ENCODE data around the gene TRPV3.

TRPV3 gene

DNA sequence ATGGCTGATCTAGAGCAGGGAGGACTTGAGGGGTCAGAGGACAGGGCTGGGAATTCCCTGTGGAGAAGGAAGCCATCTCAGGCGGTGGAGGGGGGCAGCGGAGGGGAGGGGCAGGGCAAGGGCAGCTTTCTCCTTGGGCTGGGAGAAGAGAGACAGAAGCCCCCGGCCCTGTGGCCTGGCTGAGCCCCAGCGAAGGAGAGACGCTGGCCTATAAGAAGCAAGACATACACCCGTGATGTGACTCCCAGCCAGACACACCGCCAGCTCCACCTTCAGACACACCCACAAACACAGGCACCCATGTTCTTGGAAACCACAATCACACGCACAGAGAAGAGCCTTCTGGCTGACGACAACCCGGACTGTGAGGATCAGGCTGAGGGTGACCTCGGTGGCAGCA is 10.0 kb downstream of the TRPV3 start:
- no peak for DNase-seq (ENCODE audit: low read depth in 2 of 2, low spot score in 1 of 2)

DNA sequence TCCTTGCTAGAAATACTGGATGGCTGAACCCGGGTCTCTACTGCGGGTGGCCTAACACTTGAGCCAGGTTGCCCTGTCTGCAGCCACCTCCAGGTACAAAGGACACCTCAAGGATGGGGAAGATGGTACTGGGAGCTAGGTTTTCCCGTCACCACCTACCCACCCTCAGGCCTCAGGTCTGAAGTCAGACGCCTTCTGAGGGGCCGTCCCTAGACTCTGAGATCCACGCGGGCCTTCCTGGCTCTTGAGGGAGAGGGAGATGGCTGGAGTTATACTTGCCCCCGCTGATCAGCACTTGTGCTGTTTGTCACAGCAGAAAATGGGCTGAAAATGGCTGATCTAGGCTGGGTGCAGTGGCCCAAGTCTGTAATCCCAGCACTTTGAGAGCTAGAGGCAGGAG is 10.6 kb downstream of the TRPV3 start:
- no peak for DNase-seq (ENCODE audit: low read depth in 2 of 2, low spot score in 1 of 2)

DNA sequence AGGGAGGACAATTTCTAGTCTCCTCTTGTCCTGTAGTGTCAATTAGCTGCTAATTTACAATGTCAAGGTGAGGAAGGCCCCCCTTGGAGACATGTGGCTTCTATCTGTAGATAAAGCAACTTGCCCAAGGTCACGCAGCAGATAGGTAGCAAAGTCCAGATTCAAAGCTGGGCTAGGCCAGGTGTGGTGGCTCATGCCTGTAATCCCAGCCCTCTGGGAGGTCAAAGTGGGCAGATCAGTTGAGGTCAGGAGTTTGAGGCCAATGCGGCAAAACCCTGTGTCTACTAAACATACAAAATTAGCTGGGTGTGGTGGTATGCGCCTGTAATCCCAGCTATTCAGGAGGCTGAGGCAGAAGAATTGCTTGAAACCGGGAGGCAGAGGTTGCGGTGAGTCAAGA is 11.1 kb downstream of the TRPV3 start:
- no peak for DNase-seq (ENCODE audit: low read depth in 2 of 2, low spot score in 1 of 2)

DNA sequence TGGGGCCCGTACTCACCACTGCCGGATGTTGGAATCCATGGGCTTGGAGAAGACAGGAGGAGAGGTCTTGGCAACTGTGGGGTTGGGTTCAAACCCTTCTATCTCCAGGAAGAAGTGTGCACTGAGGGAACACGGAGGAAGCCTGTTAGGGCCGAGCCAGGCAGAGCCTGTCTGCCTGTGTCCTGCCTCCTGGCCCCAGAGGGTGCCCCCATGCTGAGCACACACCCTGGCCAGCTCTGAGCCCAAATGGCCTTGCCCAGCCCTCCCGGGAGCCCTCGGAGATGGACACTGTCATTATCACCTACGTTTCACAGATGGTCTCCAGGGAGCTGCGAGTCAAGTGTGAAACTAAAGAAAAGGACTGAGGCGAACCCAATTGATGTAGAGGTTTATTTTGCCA is 12.5 kb downstream of the TRPV3 start:
- no peak for DNase-seq (ENCODE audit: low read depth in 2 of 2, low spot score in 1 of 2)

DNA sequence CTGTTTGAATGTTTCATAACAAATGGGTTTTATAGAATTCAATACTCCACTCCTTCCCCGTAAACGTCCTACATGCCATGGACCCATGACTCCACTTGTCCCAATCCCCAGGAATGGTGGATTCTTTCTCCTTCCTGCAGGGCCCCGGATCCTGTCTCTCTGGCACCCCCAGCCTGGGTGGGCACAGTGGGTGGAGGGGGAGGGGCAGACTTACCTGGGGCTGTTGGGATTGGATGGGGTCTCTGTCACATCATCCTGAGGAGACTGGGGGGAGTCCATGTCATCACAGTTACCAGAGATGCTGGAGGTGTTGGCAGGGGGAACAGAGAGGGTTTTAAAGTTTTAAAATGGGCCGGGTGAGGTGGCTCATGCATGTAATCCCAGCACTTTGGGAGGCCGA is 13.2 kb downstream of the TRPV3 start:
- no peak for DNase-seq (ENCODE audit: low read depth in 2 of 2, low spot score in 1 of 2)

DNA sequence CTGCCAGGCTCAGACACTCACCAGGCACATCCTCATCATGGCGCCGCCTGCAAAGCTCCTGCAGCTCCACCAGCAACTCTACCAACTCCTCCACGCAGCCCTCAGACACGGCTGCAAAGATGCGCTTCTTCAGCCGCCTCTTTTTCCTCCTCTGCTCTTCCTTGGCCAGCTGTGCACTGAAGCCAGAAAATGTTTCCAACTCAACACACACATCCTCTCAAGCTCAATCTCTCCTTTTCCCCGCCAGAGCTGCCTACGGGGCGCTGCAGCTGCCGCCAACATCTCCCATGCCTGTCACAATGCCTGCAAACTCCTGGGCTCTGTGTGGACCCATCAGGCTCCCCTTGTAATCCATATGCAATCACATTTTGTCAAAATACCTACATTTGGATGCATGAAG is 14.2 kb downstream of the TRPV3 start:
- DNase-seq (ENCODE audit: low read depth in 2 of 2, low spot score in 1 of 2): no peak

DNA sequence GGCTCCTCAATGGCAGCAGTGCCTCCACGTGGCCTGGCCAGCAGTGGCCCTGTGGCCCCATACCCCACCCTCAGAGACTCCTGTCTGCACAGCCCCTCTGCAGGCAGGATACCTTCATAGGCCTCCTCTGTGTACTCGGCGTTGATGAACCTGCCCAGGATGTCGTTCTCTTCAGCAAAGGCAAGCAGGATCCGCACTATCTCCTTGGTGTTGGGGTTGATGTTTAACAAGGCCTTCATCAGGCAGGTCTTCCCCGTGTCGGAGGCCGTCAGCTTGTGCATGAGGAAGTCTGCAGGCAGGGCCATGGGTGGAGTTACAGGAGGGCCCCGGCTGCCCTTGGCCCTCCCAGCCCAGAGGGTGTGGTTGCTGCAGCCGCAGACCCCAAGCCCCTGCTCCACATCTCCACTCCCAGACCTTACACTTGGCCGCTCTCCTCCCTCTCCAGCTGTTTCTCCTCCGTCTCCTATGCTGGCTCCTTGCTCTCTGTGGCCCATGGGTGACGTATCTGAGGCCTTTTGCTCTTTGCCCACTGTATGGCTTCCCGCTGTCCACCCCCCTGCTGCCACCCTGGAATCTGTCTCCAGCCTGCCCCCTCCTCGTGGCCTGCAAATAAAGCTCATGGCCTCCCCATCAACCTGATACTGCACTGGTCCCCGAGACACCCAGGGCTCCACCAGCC is 15.1 kb downstream of the TRPV3 start:
- DNase-seq (ENCODE audit: low read depth in 2 of 2, low spot score in 1 of 2): no peak

DNA sequence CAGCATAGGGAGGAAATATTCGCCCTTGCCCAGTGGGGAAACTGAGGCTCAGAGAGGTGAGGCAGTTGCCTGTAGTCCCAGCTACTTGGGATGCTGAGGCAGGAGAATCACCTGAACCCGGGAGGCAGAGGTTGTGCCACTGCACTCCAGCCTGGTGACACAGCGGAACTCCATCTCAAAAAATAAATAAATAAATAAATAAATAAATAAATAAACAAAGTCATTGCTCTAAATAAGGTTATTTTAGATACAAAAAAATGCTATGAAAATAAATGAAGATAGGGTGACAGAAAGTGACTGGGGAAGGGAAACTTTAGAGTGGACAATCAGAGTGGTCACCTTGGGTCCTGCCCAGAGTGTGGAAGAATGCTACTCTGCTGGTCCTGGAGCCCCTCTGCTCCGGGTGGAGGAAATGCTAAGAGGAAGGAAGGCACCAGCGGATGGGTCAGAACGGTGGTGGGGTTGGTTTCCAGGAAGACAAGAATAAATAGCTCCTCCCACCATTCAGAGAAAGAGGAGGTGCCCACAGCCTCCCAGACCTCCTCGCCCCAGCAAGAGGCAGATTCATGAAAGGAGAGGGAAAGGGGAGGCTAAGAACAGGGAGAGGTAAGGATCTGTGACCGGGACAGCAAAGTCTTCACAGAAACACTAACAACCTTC is 17.6 kb downstream of the TRPV3 start:
- no peak for DNase-seq (ENCODE audit: low read depth in 2 of 2, low spot score in 1 of 2)

DNA sequence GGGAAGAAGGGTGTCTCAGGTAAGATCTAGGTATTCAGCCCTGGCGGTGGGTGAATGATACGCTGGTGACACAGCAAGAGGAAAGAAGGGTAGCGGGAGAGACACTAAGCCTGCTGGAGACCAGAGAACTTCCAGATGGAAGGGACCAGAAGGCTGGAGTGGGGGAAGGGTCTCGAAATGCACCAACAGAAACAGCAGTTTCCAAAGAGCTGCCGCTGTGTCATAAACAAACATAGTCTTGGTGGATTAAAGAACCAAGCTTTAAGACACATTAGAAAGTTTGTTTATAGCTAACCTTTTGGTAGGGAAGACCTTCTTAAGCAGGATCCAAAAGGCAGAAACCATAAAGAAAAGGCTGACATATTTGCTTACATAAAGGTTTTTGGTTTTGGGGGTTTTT is 20.9 kb downstream of the TRPV3 start:
- no peak for DNase-seq (ENCODE audit: low read depth in 2 of 2, low spot score in 1 of 2)

DNA sequence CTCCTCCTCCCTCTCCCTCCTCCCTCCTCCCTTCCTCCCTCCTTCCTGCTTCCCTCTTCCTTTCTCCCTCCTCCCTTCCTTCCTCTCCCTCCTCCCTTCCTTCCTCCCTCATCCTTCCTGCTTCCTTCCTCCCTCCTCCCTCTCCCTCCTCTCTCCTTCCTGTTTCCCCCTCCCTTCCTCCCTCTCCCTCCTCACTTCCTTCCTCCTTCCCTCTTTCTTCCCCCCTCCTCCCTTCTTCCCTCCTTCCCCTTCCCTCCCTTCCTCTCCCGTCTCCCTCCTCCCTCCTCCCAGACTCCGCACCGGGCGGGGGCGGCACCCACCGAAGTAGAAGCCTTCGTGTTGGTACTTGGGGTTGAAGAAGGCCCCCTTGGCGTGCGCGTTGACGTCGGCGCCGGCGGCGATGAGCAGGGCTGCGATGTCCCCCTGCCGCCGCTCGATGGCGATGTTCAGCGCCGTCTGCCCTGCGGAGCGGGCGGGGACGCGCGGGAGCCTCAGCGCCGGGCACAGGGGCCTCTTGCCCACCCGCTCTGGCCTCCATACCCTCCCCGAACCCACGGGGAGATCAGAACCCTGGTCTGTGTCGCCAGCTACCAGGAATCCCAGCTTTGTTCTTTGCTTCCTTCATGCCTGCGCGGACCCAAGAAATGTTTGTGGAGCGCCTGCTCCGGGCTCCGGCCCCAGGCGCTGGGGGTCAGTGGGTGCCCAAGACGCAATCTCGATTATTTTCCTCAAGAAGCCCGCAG is 22.2 kb downstream of the TRPV3 start:
- DNase-seq (ENCODE audit: low read depth in 2 of 2, low spot score in 1 of 2): peak in 1 of 2 donors; percentile 22

DNA sequence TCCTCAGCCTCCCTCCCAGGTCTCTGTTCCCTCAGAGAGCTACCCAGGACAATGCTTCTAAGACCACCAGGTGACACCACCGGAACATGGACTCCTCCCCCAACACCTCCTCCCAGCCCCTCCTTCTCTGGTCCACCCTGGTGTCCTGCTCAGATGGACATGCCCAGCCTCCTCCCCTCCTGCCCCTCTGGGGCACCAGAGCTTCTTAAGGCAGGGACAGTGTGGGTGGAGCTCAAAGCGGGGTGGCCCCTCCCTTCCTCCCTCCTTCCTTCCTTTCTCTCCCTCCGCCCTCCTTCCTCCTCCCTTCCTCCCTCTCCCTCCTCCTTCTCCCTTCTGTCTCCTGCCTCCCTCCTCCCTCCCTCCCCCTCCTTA is 22.7 kb downstream of the TRPV3 start:
- no peak for DNase-seq (ENCODE audit: low read depth in 2 of 2, low spot score in 1 of 2)

DNA sequence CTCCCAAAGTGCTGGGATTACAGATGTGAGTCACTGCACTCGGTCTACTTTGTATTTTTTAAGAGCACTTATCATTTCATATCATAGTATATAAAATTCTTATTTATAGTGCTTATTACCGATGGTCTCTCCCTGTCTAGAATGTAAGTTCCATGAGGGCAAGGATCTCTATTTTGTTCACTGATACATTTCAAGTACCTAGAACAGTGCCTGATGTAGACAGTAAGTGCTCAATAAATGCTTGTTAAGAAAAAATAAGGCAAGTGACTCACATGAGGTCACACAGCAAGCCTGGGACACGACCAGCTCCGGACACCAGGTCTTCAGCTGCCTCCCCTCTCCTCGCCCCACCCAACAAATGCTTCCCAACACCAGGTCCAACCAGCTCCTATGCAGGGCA is 23.9 kb downstream of the TRPV3 start:
- no peak for DNase-seq (ENCODE audit: low read depth in 2 of 2, low spot score in 1 of 2)

DNA sequence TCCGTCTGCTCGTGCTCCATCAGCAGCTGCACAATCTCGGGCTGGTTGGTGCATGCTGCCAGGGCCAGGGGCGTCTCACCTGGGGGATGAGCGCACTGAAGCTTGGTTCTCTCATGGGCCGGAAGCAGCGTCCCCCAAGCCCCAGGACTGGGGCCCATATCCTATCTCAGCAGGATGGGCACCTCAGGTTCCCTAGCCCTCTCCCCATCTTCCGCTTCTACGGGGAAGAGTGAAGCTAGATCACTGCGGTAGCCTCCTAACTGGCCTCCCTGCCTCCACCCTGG is 24.8 kb downstream of the TRPV3 start:
- DNase-seq (ENCODE audit: low read depth in 2 of 2, low spot score in 1 of 2): no peak

DNA sequence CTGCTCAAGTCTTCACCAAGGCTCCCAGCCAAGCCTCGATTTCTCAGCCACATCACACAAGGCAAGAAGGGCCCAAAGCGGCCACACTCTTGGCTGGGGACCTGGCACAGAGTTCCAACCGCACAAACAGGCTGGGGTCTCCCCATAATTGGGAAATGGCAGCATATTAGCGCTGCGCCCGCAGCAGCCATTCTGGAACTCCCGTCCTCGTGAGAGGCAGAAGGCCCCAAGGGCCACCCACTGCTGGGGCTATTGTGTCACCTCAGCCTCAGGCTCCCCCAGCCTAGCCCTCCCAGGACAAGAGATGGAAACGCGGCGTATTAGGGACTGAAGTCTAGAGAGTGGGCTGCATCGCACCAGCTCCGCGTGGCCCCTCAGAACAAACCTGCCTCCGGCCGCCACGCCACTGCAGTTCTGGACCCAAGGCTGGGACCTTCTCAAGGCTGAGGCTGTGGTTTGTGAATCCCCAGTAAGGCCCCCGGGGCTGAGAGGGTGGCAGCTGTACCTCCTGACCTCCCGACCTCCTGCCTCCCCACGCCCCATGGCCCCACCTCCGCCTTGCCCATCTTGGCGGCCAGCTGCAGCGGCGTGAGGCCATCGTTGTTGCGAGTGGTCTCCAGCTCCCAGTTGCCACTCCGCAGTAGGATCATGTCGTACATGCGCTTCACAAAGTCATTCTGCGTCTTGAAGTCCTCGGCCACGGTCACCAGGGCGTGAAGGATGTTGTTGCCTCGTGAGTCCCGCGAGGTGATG is 25.3 kb downstream of the TRPV3 start:
- DNase-seq (ENCODE audit: low read depth in 2 of 2, low spot score in 1 of 2): no peak

DNA sequence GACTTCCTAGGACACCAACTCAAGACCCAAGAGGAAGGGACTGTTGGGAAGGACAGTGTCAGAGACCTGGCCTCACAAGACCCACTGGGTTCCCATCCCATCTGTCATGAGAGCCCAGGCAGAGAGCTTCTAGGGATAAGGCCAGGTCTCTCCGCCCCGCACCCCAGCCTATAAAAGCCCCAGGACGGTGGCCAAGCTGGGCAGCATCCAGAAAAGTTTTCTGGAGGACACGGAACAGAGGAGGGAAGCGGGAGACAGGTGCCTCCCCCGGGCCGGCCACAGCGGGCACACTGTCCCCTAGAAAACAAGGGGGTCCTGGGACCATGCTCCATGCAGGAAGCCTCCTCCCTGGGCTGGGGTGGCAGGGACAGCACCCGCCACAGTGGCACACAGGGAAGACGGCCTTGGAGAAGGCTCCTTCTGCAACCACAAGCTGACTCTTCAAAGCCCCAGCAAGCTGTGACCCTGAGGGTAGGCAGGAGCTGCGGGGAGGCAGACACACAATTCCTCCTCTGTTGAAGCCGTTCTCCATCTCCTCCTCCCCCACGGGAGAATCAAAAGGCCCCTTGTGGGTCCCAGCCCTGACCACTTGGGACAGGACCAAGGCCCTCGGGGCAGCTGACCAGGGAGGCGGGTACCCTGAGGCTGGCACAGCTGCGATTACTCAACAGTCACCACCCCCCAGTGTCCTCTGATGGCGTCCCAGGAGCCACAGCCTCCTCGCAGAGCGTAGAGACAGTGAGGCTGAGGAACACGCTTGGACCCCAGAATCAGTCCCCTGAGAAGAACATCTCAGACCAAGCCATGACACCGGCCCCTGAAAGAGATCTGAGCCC is 26.1 kb downstream of the TRPV3 start:
- no peak for DNase-seq (ENCODE audit: low read depth in 2 of 2, low spot score in 1 of 2)

DNA sequence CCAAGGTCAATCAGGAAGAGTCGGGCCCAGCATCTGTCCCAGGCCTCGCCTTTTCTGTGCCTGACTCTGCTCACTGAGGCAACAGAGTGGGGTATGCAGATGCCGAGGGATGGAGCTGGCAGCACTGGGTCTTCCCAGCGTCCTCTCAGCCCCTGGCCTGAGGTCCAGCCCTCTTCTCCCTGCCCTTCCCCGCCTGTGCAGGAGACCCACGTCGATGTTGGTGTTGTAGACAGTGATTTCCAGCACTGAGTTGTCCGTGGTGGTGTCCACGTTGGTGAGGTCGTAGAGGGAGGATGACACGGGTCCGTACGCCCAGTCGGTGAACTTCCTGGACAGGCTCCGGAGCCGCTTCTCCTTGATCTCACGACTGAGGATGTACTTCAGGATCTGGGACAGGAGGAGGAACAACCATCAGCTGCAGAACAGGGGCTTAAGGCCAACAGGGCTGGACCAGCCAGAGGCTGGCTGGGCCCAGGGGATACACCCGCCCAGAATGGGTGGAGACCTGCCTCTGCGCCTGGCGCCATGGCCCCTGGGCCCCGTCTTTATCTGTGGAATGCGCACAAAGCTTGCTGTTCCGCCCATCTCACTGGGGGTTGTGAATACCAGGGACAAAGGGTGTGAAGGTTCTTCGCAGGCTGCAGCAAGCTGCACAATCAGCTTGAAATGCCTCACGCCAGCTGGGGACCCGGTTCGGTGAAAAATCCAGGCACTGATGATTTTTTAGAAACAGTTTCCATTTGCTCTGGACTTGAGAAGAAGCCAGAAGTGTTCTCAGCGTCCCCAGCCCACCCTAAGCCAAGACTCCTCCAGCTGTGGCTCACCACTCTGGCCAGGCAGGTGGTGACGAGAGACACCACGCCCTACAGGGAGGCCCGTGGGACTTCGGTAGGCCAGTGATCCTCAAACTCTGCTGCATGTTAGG is 27.5 kb downstream of the TRPV3 start:
- DNase-seq (ENCODE audit: low read depth in 2 of 2, low spot score in 1 of 2): no peak

DNA sequence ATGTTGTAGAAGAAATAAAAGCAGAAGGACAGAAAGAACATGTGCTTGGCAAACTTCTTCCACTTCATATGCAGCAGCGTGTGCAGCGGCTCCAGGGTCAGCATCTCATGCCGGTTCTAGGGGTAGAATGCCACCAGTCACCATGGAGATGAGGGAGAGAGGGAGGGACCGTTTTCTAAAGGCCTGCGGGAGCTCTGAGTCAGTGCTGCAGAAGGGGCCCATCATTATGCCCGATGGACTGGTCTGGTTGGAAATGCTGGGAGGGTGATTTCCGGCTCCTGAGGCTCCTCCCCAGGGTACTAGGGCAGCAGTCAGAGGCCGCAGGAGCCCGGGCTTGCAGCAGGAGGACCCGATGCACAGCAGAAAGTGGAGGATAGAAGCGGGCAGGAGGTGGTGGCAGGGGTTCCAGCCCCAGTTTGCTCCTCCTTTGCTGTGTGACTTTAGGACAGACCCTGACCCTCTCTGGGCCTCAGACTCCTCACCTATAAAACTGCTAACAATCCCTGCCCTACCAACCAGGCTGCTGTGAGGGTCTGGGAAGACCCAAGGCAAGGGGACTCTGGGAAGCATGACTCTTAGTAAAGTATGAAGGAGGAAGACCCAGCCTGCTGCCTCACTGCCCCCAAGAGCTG is 28.6 kb downstream of the TRPV3 start:
- no peak for DNase-seq (ENCODE audit: low read depth in 2 of 2, low spot score in 1 of 2)

DNA sequence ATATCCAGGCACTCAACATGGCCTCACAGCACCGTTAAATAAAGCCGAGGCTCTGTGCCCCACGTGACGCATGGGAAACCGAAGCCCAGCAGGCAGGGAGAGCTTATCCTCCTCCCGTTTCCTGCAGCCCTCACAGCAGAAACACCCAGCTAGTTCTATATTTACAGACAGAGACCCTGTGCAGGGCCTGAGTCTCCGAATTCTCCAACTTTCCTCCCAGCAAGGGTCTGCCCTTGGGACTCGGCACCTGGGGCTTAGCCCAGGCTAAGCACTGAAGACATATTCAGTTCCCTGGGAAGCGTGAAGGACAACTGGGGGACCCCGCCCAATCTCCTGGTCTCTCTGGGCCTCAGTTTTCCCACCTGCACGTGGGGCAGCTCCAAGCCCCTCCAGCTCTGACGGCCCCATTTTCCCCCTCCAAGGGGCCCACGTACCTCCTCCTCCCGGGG is 29.2 kb downstream of the TRPV3 start:
- no peak for DNase-seq (ENCODE audit: low read depth in 2 of 2, low spot score in 1 of 2)

DNA sequence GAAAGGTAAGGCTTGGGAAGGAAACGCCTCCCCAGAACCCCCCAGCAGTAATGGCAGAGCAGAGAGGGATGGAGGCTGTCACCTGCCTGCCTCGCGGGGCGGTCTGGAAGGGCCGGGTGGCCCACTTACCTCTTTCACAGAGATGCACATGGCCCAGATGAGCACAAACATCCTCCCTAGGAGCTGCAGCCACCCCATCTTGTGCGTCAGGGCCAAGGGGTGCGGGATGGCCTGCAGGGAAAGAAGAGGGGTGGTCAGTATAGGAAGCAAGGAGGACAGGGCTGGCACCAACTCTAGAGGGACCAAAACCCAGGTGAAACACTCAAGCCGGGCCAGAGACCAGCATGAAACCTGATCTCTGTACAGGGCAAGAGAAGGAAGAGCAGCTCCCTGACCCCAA is 29.7 kb downstream of the TRPV3 start:
- no peak for DNase-seq (ENCODE audit: low read depth in 2 of 2, low spot score in 1 of 2)

DNA sequence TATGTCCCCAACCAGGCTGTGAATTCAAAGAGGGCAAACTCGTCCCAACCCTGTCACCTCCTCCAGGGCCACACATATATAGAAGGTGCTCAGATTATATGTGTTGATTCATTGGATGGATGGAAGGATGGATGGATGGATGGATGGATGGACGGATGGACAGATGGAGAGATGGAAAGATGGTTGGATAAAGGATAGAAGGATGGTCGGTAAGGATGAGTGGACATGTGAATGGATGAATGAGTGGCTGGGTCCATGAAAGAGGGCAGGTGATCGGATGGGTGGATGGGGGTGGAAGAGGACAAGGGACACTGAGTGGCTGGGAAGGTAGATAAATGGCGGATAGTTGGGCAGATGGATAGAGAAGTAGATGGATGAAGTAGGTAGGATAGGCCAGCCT is 30.1 kb downstream of the TRPV3 start:
- no peak for DNase-seq (ENCODE audit: low read depth in 2 of 2, low spot score in 1 of 2)
